ENCODE measurements around the gene SNRK.
"Not testable (repeated sequence)": the region's sequence is repeated elsewhere in the genome, so short reads cannot be mapped to it uniquely, and the experiment has no call there.

Gene SNRK

DNA sequence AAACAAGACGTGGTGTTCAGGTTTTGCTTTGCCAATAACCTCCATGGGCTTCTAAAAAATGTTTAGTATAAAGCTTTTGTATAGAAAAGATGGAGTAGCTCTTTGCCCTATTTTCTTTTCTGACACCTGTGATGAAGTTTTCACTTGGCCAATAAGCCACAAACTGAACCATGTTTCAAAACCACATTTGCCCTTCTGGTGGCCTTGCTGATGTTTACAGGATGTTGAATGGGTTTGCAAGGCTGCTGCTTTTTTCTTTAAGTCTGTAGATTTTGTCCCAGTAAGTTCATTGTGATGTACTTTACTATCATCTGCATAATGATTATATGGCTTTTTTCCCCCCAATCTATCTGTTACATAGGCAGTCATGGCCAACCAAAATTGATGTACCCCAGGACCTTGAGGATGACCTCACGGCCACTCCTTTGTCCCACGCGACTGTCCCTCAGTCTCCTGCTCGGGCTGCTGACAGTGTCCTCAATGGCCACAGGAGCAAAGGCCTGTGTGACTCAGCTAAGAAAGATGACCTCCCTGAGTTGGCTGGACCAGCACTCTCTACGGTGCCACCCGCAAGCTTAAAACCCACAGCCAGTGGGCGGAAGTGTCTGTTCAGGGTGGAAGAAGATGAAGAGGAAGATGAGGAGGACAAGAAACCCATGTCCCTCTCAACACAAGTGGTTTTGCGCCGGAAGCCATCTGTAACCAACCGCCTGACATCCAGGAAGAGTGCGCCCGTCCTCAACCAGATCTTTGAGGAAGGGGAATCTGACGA, 60.8 kb downstream of the SNRK start:
- no peak for DNase-seq (ENCODE audit: low spot score)

DNA sequence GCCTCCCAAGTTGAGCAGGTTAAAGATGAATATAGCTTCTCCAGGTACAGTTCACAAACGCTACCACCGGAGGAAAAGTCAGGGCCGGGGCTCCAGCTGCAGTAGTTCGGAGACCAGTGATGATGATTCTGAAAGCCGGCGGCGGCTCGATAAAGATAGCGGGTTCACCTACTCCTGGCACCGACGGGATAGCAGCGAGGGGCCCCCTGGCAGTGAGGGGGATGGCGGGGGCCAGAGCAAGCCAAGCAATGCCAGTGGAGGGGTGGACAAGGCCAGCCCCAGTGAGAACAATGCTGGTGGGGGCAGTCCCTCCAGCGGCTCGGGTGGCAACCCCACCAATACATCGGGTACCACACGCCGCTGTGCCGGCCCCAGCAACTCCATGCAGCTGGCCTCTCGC, 61.4 kb downstream of the SNRK start:
- DNase-seq (ENCODE audit: low spot score) = no peak

GRCh38 chr3:43348350-43348749, 62.0 kb downstream of the SNRK start:
- no peak for DNase-seq (ENCODE audit: low spot score)

DNA sequence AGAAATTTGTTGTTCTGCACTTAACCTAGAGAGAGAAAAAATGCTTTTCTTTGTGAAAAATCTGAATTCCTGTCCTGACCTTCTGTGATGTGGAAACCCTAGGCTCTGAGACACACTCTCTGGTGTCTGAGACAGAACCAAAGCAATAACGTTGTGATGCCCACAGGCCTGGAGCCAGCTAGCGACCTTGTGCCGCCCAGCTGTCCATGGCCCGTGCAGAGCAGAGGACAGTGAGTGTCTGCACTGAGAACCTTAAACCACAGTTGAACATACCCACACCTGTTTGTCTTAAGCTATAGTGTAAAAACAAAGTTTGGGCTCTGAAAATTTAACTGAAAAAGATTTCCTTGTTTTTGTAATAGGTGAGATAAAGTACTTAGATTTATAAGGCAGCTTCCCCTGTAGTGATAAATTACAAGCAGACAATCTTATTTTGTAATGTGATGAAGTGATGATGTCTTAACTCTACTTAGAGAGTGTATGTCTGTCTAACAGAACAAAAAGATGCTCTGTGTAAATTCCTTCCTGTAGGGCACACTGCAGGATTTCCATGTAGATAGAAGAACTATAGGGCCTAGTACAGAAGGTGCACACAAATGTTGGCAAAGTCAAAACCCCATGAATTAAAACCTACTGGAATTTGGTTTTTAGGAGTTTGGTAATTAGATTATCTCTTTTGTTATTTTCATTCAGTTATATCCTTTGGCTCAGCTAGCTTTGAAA, 62.7 kb downstream of the SNRK start:
- no peak for DNase-seq (ENCODE audit: low spot score)

DNA sequence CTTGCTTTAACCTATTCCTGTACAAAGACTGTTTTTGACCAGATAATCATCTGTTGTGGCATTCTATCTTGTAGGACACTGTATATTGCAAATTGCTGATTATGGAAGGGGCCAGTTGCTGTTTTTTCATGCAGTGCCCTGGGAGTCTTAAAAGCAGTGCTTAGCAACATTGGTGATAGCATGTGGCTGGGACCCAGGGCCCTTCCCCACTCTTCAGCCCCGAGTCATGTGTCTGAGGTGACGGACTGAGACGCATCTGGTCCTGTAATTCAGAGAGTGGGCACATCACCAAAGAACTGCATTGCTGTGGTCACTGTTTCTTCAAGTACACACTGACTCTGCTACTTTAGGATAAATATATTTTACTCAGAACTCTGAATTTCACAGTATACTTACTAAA, 63.4 kb downstream of the SNRK start:
- DNase-seq (ENCODE audit: low spot score) = no peak

DNA sequence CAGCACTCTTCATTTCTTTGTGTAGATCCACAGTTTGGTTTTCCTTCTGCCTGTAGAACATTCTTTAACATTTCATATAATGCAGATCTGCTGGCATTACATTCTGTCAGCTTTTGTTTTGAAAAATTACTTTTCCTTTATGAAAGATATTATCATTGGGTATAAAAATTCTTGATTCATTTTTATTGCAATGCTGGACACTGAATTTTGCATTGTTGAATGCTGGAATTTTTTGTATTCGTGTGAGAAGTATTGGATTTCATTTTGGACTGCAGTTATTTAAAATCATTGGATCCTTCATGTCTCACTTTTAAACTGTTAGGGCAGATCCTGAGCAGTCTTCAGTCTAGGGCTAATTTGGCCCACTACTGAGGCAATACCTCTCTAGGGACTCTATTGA, 67.1 kb downstream of the SNRK start:
- no peak for DNase-seq (ENCODE audit: low spot score)

DNA sequence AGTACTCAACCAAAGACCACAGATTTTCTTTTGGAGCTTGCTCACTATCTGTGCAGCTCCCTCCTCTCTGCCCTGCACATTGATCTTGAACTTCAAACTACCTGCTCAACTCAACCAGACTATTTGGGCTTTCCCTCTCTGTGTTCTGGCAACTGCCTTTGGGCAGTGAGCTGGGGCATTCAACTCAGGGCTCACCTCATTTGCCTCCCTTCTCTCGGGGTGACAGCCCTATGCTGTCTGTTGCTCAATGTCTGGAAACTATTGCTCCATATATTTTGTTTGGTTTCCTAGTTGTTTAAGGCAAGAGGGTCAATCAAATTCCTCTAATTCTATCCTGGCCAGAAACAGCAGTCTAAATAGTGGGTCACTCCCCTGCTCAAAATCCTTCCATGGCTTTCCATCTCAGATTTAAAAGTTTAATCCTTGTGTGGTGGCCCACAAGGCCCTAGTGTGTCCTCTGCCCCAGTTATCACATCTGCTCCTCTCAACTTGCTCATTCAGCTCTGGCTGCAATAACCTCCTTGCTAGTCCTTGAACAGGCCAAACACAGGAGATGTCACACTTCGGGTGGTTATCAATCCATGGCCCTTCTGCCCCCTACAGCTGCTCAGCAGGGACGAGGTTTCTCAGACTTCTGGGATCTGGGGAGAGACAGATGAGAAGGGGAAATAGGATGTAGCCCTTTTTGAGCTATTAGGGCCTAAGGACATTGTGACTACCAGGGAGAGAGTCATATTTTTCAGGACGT, 67.8 kb downstream of the SNRK start:
- no peak for DNase-seq (ENCODE audit: low spot score)

- not testable (repeated sequence) for DNase-seq (ENCODE audit: low spot score)
Measured at GRCh38 chr3:43356033-43356432, 69.7 kb downstream of the SNRK start.

- no peak for DNase-seq (ENCODE audit: low spot score)
Measured at GRCh38 chr3:43361077-43361476, 74.7 kb downstream of the SNRK start.

GRCh38 chr3:43362183-43362582, 75.8 kb downstream of the SNRK start:
- no peak for DNase-seq (ENCODE audit: low spot score)

- DNase-seq (ENCODE audit: low spot score) = no peak
Measured at GRCh38 chr3:43362961-43363360, 76.6 kb downstream of the SNRK start.

GRCh38 chr3:43363621-43364266, 77.4 kb downstream of the SNRK start:
- no peak for DNase-seq (ENCODE audit: low spot score)

GRCh38 chr3:43364494-43364893, 78.2 kb downstream of the SNRK start:
- no peak for DNase-seq (ENCODE audit: low spot score)

DNA sequence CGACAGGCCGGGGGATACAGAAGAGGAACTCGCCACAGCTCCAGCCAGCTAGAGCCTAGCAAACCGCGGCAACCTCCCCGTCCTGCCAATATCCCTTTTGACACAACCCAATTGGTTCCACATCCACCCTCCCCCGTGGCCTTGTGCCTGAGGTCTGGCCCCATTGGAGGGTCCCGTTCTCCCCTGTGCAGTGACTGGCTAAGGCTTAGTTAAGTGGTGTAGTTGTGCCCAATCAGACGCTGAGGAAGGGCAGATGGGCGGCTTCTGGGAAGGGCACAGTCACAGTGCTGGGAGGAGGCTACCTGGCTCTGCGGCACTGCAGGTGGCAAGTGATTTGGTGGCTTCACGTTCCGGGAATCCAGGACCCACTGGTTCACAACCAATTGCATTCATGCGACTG, 78.6 kb downstream of the SNRK start:
- peak; percentile 34 for DNase-seq (ENCODE audit: low spot score)

GRCh38 chr3:43365601-43366305, 79.4 kb downstream of the SNRK start:
- DNase-seq (ENCODE audit: low spot score) = no peak

DNA sequence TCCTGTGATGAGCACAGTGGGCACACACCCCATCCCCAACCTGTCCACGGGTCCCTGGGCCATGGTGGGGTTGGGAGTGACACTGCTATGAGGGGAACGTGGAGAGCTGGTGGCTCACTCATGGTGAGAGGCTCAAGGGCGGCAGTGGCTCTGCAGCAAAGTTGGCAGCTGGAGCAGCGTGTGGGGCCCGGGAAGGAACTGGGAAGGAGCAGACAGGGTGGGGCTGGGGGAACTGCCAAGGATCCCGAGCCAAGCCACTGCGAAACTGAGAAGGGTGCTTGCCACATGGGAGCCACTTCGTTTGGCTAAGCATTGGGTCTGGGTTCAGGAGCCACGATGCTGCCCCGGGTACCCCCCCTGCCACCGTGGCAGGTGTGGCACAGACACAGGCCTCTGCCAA, 80.1 kb downstream of the SNRK start:
- no peak for DNase-seq (ENCODE audit: low spot score)

GRCh38 chr3:43366885-43367284, 80.5 kb downstream of the SNRK start:
- DNase-seq (ENCODE audit: low spot score) = no peak

DNA sequence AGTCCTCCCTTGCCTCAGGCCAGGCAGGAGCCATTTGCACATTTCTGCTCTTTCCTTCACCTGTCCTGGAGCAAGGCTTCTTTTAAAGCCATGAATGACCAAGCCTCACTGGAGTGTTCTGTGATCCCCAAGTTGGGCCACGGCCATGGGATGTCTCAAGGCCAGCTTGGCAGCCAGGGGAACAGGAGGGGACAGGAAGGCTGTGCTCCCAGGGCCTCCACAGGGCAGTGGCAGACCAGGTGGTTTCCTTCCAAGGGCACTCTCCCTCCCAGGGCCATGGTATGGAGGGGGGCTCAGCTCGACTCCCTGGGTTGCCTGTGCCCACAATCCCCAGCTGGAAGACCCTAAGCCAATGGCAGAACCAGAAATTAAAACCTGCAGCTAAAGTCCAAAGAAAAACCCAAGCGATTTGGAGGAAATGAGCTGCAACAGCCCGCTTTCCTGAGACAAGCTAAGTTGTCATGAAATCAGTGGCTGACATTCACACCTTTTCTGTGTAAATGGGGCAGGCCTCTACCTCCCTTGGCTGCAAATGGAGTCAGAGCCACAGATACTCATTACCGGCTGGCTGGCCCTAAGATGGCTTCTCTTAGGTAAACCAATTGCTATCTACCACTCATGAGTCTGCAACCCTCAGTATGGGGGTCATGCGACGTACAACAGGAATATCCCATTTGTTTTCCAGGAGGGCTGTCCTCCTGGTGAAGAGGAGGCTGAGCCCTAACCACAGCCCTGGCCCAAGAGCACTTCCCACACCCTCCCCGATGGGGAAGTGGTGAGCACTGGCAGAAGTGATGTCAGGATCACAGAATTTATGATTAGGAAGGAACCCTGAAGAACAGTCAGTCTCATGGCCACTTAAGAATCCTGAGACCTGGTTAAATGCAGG, 83.3 kb downstream of the SNRK start:
- no peak for DNase-seq (ENCODE audit: low spot score)

- DNase-seq (ENCODE audit: low spot score) = no peak
Measured at GRCh38 chr3:43370293-43370980, 84.1 kb downstream of the SNRK start.

GRCh38 chr3:43371494-43371893, 85.2 kb downstream of the SNRK start:
- DNase-seq (ENCODE audit: low spot score) = no peak
